Activated T-helper 9 cell treated with anti-CD3 and anti-CD28 coated beads, Interleukin-2, amount 50 U/mL, for 16 hours (primary cell): ENCODE data around the gene NUP35.
"Not testable (repeated sequence)": the region's sequence is repeated elsewhere in the genome, so short reads cannot be mapped to it uniquely, and the experiment has no call there.

ENCODE experiments used
- DNase-seq: peaks from one replicate; pipeline ENCODE4 v3.0.0-alpha.2; 2020; ENCODE audit warnings: low read depth

Gene NUP35

GRCh38 chr2:183134016-183134415 is 9.8 kb downstream of the NUP35 start:
- no peak for DNase-seq

- no peak for DNase-seq
Measured at GRCh38 chr2:183148955-183149354, 24.7 kb downstream of the NUP35 start.

GRCh38 chr2:183149489-183149888 is 25.2 kb downstream of the NUP35 start:
- no peak for DNase-seq

- DNase-seq = not testable (repeated sequence)
Measured at GRCh38 chr2:183152280-183152679, 28.0 kb downstream of the NUP35 start.

GRCh38 chr2:183153967-183154366 is 29.7 kb downstream of the NUP35 start:
- DNase-seq = no peak

- DNase-seq = not testable (repeated sequence)
Measured at GRCh38 chr2:183154772-183155171, 30.5 kb downstream of the NUP35 start.

GRCh38 chr2:183157131-183157530 is 32.9 kb downstream of the NUP35 start:
- DNase-seq = no peak

GRCh38 chr2:183162362-183162761 is 38.1 kb downstream of the NUP35 start:
- DNase-seq = no peak

- DNase-seq = no peak
Measured at GRCh38 chr2:183163821-183164649, 39.8 kb downstream of the NUP35 start.

- DNase-seq = no peak
Measured at GRCh38 chr2:183164650-183165015, 40.4 kb downstream of the NUP35 start.

GRCh38 chr2:183166210-183166609 is 42.0 kb downstream of the NUP35 start:
- DNase-seq = no peak

- DNase-seq = not testable (repeated sequence)
Measured at GRCh38 chr2:183166976-183167375, 42.7 kb downstream of the NUP35 start.

- no peak for DNase-seq
Measured at GRCh38 chr2:183172220-183172887, 48.1 kb downstream of the NUP35 start.

GRCh38 chr2:183179156-183179555 is 54.9 kb downstream of the NUP35 start:
- DNase-seq = no peak

GRCh38 chr2:183185534-183185933 is 61.3 kb downstream of the NUP35 start:
- DNase-seq = no peak

GRCh38 chr2:183186296-183186695 is 62.1 kb downstream of the NUP35 start:
- no peak for DNase-seq

GRCh38 chr2:183186766-183187165 is 62.5 kb downstream of the NUP35 start:
- no peak for DNase-seq

- no peak for DNase-seq
Measured at GRCh38 chr2:183192343-183192742, 68.1 kb downstream of the NUP35 start.

GRCh38 chr2:183193904-183194303 is 69.7 kb downstream of the NUP35 start:
- no peak for DNase-seq

GRCh38 chr2:183195397-183195796 is 71.2 kb downstream of the NUP35 start:
- no peak for DNase-seq

GRCh38 chr2:183195998-183196409 is 71.8 kb downstream of the NUP35 start:
- DNase-seq = no peak

GRCh38 chr2:183204397-183204796 is 80.2 kb downstream of the NUP35 start:
- no peak for DNase-seq

GRCh38 chr2:183207110-183207509 is 82.9 kb downstream of the NUP35 start:
- no peak for DNase-seq
